Hematopoietic multipotent progenitor cell treated with erythropoietin and hydrocortisone succinate and interleukin-3 and kit ligand, for 6 days (in vitro differentiated cells): ENCODE measurements around the gene PTN.
"Not testable (repeated sequence)": the region's sequence is repeated elsewhere in the genome, so short reads cannot be mapped to it uniquely, and the experiment has no call there.

Experiments used
- DNase-seq: peaks from one replicate; pipeline ENCODE4 v3.0.0-alpha.2; 2015

PTN gene

DNA sequence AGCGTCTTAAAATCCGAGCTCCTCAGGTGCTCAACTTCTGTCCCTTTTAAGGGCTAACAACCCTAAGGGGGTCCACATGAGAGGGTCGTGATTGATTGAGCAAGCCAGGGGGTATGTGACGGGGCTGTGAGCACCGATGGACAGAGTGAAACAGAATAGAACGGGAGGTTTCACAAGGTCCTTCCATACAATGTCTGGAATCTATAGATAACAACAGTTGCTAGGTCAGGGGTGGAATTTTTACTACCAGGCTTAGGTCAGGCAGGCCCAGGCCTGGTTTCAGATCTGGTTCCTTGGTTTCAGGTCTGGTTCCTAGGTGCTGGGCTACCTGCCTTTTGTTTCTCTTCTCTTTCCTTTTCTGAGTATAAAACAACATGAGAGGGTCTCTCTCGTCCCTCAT, 80.9 kb downstream of the PTN start:
- no peak for DNase-seq

DNA sequence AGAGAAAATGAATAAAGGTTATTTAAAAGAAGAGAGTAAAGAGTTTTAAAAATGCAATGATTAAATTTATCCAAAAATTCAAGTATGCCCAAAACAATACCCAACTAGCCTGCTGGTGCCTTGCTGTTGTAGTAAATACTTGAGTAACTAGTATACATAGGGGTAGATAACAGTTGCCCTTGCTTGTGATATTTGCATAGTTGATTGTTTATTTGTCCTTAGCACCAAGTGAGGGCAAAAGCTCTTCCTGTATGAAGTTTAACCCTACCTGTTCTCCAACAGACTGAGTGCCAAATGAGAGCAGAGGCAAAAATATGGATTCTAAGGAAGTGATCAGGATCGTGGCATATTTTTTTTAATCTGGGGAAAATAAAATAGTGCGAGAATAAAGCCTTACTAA, 85.0 kb downstream of the PTN start:
- DNase-seq, result no peak

DNA sequence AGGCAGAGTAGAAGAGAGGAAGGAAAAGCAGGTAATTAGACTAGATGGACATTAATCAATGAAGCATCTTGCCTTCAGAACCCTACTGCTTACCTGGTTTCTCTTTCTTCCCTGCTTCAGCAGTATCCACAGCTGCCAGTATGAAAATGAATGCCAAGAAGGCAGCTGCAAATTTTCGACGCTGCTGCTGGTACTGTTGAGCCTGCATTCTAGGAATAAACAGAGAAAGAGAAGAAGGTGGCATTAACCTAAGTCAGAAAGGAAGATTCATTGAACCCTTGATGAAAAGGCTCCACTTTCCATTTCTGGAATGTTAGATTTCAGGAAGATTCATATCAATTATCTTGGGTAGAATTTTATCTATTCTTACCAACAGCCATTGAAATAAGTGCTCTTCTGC, 88.8 kb downstream of the PTN start:
- no peak for DNase-seq

DNA sequence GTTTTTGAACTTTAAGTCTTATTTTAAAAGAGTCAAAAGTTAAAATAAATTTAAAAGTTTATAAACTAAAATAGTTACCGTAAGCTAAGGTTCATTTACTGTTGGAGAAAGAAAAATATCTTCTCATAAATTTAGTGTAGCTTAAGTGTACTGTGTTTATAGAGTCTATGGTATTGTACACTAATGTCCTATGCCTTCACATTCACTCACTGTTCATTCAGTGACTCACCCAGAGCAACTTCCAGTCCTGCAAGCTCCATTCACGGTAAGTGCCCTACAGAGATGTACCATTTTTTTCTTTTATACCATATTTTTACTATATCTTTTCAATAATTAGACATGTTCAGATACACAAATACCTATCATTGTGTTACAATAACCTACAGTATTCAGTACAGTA, 97.6 kb downstream of the PTN start:
- DNase-seq, result no peak

DNA sequence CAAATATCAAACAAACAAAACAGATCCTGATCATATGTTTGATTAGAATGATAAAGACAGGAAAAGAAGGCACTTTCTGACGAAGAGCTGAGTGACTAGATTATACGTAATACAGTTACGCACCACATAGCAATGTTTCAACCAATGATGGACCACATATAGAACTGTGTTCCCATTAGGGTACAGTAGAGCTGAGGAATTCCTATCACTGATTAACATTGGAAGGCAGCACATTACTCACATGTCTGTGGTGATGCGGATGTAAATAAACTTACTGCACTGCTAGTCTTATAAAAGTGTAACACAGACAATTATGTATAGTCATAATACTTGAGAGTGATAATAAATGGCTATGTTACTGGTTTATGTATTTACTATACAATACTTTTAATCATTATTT, 98.3 kb downstream of the PTN start:
- no peak for DNase-seq

DNA sequence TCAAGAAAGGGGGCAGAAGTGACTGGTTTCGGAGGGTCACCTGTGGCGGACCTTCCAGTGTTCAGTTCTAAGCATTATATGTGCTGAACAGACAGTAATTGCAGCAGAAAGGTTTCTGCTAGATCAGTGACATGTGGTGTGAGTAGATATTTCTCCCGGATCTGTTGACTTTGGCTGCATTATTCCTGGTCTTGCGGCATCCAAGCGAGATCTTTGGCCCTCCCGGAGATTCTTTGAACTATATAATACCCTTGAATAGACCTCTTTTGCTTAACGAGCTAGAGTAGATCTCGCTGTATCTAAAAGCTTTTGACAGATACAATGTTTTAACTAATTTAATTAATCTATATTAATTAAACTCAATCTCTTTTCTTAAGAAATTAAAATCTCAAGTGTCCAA, 99.8 kb downstream of the PTN start:
- DNase-seq, result no peak

DNA sequence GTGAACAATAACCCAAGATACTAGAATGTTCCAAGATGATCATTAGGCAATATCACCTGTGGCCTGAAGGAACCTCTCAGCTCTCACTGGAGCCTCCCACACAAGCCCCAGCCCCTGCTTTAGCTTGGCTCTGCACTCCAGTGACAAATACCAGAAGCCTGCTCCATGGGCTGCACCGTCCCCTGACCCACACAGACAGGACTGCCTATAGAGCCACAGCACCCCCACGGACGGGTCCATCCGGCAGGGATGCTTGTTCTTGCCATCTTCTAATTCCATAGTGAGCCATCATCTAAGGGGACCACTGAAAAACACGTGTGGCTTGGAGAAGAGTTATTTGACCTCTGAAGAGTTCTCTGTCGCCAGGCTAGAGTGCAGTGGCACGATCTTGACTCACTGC, 100.9 kb downstream of the PTN start:
- DNase-seq, result no peak

DNA sequence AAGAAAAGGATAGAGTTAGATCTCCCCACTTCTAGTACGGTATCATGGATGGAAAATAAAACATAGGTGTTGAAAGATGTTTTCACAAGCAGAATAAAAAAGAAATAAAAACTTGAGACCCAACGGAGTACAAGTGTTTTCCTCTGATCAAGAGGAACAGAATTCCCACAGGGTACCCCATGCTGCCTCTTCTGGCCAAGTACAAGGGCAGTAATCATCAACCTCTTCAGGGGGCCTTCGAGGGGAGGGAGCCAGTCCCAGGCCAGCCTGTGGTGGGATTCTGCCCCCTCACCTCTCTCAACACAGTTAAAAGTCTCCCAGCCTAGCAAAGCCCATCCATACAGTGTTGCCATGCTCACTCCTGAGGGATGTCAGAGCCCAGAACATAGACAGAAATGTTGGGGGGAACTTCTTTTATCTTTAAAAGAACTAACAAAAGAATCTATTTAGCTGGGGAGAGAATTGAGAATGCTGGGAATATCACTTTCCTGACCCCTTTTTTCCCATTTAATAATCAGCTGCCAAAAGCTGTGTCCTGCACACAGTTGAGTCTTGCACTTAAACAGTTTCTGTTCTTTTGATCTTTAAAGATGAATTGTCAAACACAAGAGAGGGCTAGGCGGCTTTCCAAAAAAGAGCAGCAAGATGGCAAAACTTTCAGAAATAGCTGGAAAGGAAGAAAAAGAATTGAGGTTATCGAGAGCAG, 101.7 kb downstream of the PTN start:
- no peak for DNase-seq

DNA sequence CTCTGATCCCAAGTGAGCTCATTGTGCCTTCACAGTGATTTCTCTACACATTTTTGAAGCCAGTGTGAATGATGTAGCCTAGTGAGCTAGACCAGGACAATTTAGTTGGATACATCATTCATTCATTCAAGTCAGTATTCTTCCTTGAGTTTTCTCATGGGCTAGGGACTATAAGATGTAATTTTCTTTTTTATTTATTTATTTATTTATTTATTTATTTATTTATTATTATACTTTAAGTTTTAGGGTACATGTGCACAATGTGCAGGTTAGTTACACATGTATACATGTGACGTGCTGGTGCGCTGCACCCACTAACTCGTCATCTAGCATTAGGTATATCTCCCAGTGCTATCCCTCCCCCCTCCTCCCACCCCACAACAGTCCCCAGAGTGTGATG, 104.3 kb downstream of the PTN start:
- DNase-seq, result not testable (repeated sequence)

DNA sequence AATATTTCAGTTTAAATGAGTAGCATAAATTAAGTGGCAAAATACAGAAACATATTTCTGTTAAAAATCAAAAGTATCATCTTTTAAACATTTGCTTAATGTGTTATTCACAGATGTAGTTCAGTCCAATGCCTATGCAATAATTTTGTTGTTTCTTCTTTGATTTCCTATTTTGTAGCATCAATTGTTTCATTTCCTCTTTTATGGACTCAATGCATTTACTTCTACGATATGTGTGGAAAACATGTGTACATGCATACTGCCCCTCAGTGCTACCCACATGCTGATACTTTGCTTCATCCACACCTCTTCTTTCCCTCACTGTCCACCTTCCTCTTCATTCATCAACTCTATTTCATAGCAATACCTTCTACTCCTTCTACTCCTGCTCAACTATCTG, 108.1 kb downstream of the PTN start:
- no peak for DNase-seq

DNA sequence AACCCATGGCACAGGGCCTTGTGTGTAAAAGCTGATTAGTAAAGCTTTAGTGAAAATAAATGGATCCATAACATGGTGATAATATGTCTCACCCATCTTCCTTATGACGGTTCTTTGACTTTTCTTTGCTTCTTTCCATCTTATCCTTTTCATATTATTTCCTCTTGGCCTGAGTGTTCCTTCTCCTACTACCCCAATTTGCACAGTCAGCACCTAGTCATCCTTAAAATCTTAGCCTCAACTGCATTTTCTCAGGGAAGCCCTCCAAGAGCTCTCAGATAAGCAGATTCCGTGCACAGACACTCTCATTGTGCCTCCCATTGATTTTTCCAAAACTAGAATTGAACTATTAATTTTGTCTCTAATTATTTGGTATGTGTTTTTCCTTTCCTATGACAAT, 112.4 kb downstream of the PTN start:
- DNase-seq, result no peak

DNA sequence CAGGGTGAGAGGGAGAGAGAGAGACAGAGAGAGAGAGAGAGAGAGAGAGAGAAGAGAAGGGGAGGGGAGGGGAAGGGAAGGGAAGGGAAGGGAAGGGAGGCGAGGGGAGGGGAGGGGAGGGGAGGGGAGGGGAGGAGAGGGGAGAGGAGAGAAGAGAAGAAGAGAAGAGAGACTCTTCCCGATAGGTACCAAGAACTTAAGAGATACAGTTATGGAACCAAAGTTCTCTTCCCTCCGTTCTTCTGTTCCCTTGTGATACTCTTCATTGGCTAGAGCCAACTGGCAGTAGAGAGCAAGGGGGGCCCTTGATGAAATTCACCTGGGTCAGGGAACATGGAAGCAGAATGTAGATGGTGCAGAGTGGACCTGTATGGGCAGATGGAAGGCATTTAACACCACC, 122.1 kb downstream of the PTN start:
- no peak for DNase-seq

DNA sequence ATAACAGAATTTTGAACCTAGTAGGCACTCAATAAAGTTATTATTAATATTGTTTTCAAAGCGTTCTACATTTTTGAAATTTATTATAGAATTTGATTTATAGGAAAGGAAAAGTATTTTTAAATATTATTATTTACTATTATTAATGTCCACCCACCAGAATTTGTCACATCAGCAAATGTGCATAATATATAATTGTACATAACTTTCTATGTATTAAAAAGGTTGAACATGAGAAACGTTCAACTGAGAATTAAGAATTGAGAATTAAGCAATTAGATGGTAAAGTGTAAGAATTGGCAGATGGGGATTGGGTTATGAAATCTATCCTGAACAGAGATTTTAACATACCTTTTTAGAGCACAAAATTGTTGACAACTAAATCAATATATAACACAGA, 129.8 kb downstream of the PTN start:
- DNase-seq, result no peak

DNA sequence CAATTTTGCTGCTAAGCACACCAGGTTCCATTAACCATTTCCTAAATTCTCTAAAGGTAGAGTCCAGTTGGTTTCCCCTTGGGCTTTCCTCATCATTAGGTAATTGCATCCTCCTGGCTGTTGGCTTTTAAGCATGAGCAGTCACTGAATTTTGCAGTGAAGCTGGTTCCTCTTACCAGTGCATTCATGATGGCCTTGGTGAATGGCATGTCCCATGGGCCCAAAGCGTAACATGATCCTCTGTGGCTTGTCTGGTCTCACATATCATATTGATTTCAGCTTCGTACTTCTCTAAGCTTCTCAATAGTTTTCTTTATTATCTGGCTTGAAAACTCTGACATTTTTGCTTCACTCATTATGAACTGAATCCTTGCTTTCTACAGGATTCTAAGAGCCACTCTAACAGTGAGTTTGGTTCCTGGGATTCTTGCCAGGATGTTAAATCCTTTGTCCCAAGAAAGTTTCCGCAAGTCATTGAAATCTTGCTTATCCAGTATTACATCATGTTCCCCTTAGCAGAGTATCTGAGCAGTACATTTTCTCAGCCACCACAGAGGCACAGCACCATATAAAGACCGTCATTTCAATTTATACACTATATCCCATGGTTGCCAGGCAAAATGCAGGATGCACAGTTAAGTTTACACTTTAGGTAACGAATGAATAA, 134.2 kb downstream of the PTN start:
- DNase-seq, result no peak

DNA sequence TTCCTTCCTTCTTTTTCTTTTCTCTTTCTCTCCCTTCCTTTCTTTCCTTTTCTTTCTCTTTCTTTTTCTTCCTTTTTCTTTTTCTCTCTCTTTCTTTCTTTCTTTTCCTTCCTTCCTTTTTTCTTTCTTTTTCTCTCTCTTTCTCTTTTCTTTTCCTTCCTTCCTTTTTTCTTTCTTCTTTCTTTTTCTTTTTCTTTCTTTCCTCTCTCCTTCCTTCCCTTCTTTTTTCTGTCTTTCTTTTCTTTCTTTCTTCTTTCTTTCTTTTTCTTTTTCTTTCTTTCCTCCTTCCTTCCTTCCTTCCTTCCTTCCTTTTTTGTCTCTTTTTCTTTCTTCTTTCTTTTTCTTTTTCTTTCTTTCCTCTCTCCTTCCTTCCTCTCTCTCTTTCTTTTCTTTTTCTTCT, 136.8 kb downstream of the PTN start:
- DNase-seq, result no peak

DNA sequence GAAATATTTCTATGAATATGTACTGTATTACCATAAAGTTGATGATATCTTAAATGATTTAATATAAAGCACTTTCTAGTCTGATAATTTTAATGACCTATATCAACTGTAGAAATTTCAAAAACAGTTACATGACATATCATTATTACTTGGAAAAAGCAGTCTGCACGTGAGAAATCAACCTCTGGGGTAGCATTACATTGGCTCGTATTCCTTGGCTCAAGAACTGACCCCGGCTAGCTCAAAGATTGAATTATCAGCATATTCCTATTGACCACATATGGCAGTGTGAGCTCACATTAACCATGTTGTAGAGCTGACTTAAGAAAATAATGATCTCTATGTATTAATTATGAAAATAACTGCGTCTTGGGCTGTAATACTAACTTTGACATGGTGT, 139.3 kb downstream of the PTN start:
- no peak for DNase-seq

DNA sequence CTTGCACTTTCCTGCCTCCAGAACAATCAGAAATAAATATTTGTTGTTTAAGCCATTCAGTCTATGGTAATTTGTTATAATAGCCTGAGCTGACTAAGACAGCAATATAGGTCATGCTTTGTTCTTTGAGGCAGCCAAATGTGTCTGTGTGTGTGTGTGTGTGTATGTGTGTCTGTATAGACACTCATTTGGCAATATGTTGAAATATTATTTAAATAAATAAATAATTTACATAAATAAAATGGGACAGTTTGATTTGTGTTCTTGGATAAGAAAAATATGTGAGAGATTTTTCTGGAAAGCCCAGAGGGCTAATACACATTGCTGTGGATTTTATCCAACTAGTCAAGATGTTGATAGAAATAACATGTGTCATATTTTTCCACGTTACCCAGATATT, 140.2 kb downstream of the PTN start:
- no peak for DNase-seq

DNA sequence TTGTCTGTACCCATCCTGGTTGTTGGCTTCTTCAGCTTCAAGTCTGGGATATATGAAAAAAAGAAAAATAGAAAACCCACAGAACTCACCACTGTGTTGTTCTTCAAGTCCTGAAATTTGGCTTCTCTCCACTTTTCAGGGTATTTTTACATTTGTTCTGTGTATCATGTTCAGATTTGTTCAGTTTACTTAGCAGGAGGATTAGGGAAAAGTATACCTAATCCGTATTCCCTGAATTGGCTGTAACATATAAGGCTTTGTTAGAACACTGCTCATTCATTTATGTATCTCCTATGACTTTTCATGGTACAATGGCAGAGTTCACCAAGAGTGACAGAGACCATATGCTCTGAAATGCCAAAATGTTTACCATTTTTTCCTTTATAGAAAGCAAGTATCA, 146.9 kb downstream of the PTN start:
- DNase-seq, result no peak

DNA sequence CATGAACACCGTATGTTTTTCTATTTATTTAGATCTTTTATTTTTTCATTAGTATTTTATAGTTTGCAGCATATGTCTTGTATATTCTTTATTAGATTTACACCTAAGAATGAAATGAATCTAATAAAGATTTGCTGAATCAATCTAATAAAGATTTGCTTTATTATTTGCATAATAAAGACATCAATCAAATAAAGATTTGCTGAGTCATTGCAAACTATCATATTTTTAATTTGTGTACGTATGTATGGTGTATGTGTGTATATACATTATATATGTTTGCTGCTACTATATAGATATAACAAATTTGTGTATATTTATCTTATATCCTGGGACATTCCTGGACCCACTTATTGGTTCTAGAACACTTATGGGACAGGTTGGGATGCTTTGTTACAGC, 147.5 kb downstream of the PTN start:
- no peak for DNase-seq

DNA sequence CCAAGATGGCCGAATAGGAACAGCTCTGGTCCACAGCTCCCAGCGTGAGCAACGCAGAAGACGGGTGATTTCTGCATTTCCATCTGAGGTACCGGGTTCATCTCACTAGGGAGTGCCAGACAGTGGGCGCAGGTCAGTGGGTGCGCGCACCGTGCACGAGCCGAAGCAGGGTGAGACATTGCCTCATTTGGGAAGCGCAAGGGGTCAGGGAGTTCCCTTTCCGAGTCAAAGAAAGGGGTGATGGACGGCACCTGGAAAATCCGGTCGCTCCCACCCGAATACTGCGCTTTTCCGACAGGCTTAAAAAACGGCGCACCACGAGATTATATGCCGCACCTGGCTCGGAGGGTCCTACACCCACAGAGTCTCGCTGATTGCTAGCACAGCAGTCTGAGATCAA, 161.9 kb downstream of the PTN start:
- not testable (repeated sequence) for DNase-seq
